DOHH2 (cell line): ENCODE results near the gene PEX14.

Source experiments
- H3F3A ChIP-seq: fragments of 200-600 bp; sonication (generic), shearing (Covaris generic); 2 replicates; pipeline ENCODE4 v1.6.0; 2016; ENCODE audit warnings: antibody characterized with exemption, mild to moderate bottlenecking; ENCODE audit not compliant: control insufficient read depth, insufficient read depth
- H3K27ac ChIP-seq: fragments of 200-600 bp; sonication (generic); 2 replicates; pipeline ENCODE4 v1.5.1; 2014; ENCODE audit warnings: low read depth, mild to moderate bottlenecking, low read length, moderate library complexity
- H3K27me3 ChIP-seq: fragments of 200-600 bp; sonication (generic); 2 replicates; pipeline ENCODE4 v1.6.1; 2014; ENCODE audit warnings: mild to moderate bottlenecking, low read length, mixed read lengths; ENCODE audit not compliant: control insufficient read depth
- H3K36me3 ChIP-seq: fragments of 200-600 bp; sonication (generic); 2 replicates; pipeline ENCODE4 v1.6.1; 2014; ENCODE audit warnings: mild to moderate bottlenecking, low read length, moderate library complexity, mixed read lengths; ENCODE audit not compliant: control insufficient read depth
- H3K4me1 ChIP-seq: fragments of 200-600 bp; sonication (generic); 2 replicates; pipeline ENCODE4 v1.6.1; 2014; ENCODE audit warnings: mild to moderate bottlenecking, low read length, mixed read lengths; ENCODE audit not compliant: control insufficient read depth
- H3K4me2 ChIP-seq: fragments of 200-600 bp; sonication (generic); 2 replicates; pipeline ENCODE4 v1.6.0; 2014; ENCODE audit warnings: mild to moderate bottlenecking, low read length, moderate library complexity
- H3K4me3 ChIP-seq: fragments of 200-600 bp; sonication (generic); 2 replicates; pipeline ENCODE4 v1.5.1; 2014; ENCODE audit warnings: mild to moderate bottlenecking, low read length, mixed read lengths
- H3K79me2 ChIP-seq: fragments of 200-600 bp; sonication (generic); 2 replicates; pipeline ENCODE4 v1.6.1; 2014; ENCODE audit warnings: mild to moderate bottlenecking, low read length, mixed read lengths; ENCODE audit not compliant: control insufficient read depth
- H3K9me2 ChIP-seq: fragments of 200-600 bp; sonication (generic); replicated peaks from 2 replicates; pipeline ENCODE4 v1.6.1; 2014; ENCODE audit warnings: mild to moderate bottlenecking, low read length, mixed read lengths; ENCODE audit not compliant: control insufficient read depth
- H3K9me3 ChIP-seq: fragments of 200-600 bp; sonication (generic); 2 replicates; pipeline ENCODE4 v1.6.1; 2014; ENCODE audit warnings: antibody characterized with exemption, low read length, mixed read lengths; ENCODE audit not compliant: control insufficient read depth, insufficient read depth
- H4K20me1 ChIP-seq: fragments of 200-600 bp; sonication (generic); 2 replicates; pipeline ENCODE4 v1.6.0; 2014; ENCODE audit warnings: low read depth, mild to moderate bottlenecking, antibody characterized with exemption, low read length, moderate library complexity; ENCODE audit not compliant: control insufficient read depth, insufficient read depth
- CTCF ChIP-seq: fragments of 200-600 bp; sonication (generic); IDR thresholded peaks from one replicate; pipeline ENCODE4 v1.5.1; 2014; ENCODE audit warnings: antibody characterized with exemption, mild to moderate bottlenecking, low read depth, low read length; ENCODE audit not compliant: poor library complexity, severe bottlenecking
- EZH2phosphoT487 ChIP-seq: fragments of 200-600 bp; sonication (generic); IDR thresholded peaks from 2 replicates; pipeline ENCODE4 v1.6.1; 2017; ENCODE audit warnings: borderline replicate concordance, mild to moderate bottlenecking, antibody characterized with exemption, low read length, moderate library complexity, mixed read lengths

PEX14 gene

DNA sequence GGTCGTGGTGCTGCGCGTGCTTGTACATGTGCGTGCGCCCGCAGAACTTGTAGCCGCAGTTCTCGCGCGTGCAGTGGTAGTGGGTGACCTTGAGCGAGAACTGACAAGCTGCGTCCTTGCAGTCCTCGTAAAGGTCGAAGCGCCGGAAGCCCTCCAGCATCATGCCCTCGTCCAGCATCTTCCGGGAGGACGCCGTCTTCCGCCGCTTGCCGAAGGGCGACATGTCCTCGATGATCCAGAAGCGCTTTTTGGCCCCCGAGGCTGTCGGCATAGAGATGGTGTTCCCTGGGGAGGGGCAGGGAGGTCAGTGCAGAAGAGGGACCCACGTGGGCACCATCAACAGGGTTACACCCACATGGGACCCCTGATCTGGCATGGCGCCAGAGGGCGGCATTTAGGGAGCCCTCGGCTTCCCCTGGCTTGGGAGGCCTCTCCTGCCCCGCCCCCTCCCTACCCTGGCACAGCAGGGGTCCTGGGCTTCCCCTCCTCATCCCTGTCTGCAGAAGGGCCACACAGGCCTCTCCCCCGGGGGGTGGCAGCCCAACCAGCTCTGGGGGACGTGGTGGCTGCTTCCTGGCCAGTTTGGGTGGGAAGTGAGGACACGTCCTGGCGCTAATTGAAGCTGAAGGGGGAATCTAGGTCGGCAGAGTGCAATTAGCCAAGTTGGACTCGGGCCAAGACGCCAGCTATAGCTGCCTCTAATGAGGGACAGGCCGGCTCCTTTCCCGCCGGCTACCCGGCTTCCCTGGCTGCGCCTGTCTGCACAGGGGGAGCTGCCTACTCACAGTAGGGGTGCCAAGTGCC lies 165.2 kb downstream of the PEX14 start:
- Histone ChIP-seq H3K27ac (no peak overlapping the region), H3K4me1 (no peaks in the 10 kb centered on the region), H3K79me2 (no peaks in the 10 kb centered on the region), H3K4me3 (no peak overlapping the region), H4K20me1 (no peaks in the 10 kb centered on the region), H3K4me2 (no peak overlapping the region), H3K9me3 (no peaks in the 10 kb centered on the region), H3F3A (peaks cover 6% of the 10 kb centered on the region; the same call in 1 of the 2 replicates), H3K9me2 (no peaks in the 10 kb centered on the region), H3K36me3 (no peaks in the 10 kb centered on the region), H3K27me3 (no peaks in the 10 kb centered on the region)
- no peak for TF ChIP-seq EZH2phosphoT487
- no peak for TF ChIP-seq CTCF

- Histone ChIP-seq H3K27ac (no peak overlapping the region), H3K36me3 (no peaks in the 10 kb centered on the region), H3K4me2 (no peak overlapping the region), H4K20me1 (no peaks in the 10 kb centered on the region), H3F3A (peaks cover 6% of the 10 kb centered on the region; the same call in 1 of the 2 replicates), H3K27me3 (no peaks in the 10 kb centered on the region), H3K4me3 (no peak overlapping the region), H3K79me2 (no peaks in the 10 kb centered on the region), H3K4me1 (no peaks in the 10 kb centered on the region), H3K9me2 (no peaks in the 10 kb centered on the region), H3K9me3 (no peaks in the 10 kb centered on the region)
- TF ChIP-seq EZH2phosphoT487 (no peak), CTCF (no peak)
Measured at GRCh38 chr1:10640843-10641553, 166.2 kb downstream of the PEX14 start.

DNA sequence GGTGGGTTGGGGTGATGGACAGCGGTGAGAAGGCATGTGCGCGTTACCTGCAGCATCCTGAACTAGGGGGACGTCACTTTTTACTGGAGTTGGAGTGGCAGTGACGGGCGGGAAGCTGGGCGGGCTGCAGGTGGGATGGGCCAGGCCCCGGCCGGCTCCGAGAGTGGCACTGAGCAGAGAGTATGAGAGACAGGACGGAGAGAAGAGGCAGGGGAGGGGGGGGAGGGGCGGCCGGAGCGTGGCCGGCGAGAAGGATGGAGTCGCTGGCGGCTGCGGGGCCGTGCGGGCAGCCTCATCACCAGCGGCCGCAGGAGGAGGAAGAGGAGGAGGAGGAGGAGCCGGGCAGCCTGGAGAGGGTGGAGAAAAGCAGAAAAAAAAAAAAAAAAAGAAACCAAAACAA lies 167.2 kb downstream of the PEX14 start:
- Histone ChIP-seq H3K4me2 (no peak overlapping the region), H3K9me2 (no peaks in the 10 kb centered on the region), H3F3A (peaks cover 3% of the 10 kb centered on the region; the same call in 1 of the 2 replicates), H4K20me1 (no peaks in the 10 kb centered on the region), H3K79me2 (no peaks in the 10 kb centered on the region), H3K4me1 (no peaks in the 10 kb centered on the region), H3K36me3 (no peaks in the 10 kb centered on the region), H3K27me3 (no peaks in the 10 kb centered on the region), H3K27ac (no peak overlapping the region), H3K9me3 (no peaks in the 10 kb centered on the region), H3K4me3 (no peak overlapping the region)
- TF ChIP-seq EZH2phosphoT487: no peak
- TF ChIP-seq CTCF: no peak
